ENCODE measurements around the gene ARID3C. TPM values are rescaled to one million over a fixed set of nuclear protein-coding genes. Genes with fewer than 3 reads are reported as not detected.
A peak's percentile ranks its signal among the peaks of the same experiment; 100 is the strongest.

ARID3C gene
- total RNA-seq, 1 experiment from 2014 or later = 0.33 TPM

- ChIA-PET POLR2A (no interaction called here), CTCF (interaction anchor here (0.6 kb wide), 1 partner anchor 30 kb away, joined by 9 read pairs; no protein-coding TSS in a partner anchor)
- intact Hi-C loops (cut with micrococcal nuclease; ENCODE audit: unreplicated experiment) (no loop called here), in situ Hi-C loops (cut with HindIII; ENCODE audit: low pct_unique_long_range_greater_than_20kb, low sequenced_read_pairs) (no loop called here)
- no TSS peak for BruUV-seq (replicated peaks)
- ATAC-seq (no peak), DNase-seq (ENCODE audit: low read depth, low spot score) (no peak)
- no peaks in the 10 kb centered on the region for H3K9me3 ChIP-seq (ENCODE audit: control insufficient read depth, insufficient read depth, low read depth, low read length)
- no peak for TF ChIP-seq SIN3A (IDR thresholded peaks at IDR 0.05; ENCODE audit: borderline replicate concordance, insufficient read depth, low read depth, low read length)
- no peak for TF ChIP-seq CTCF (IDR thresholded peaks at IDR 0.05)
- no peak for TF ChIP-seq REST (IDR thresholded peaks at IDR 0.05; ENCODE audit: insufficient read depth in 1 of 2, low read depth in 2 of 2, low read length in 1 of 2)
- no peak for TF ChIP-seq TCF7L2 (IDR thresholded peaks at IDR 0.05; ENCODE audit: low read depth, low read length)
- TF ChIP-seq POLR2AphosphoS5 (IDR thresholded peaks at IDR 0.05; ENCODE audit: low read depth, low read length) = no peak
- peaks cover 8% of the 10 kb centered on the region; the same call in 1 of the 2 replicates for H3K4me1 ChIP-seq (ENCODE audit: control insufficient read depth, insufficient read depth, low read length)
- H3K27ac ChIP-seq (ENCODE audit: low read length) = no peak within 1 kb of the TSS
- no peaks in the 10 kb centered on the region for H3K27me3 ChIP-seq (ENCODE audit: control insufficient read depth, insufficient read depth, low read length)
- no peaks in the 10 kb centered on the region for H3K36me3 ChIP-seq (ENCODE audit: control insufficient read depth, insufficient read depth, low read length)
- no peak within 1 kb of the TSS for H3K4me3 ChIP-seq (ENCODE audit: low read depth in 2 of 2, low read length in 2 of 2)
Measured at GRCh38 chr9:34662526-34663302, 33.8 kb upstream of the ARID3C start, which contains the start of gene CCL27. Gene CCL27 (minus strand): TSS chr9:34662657. CDS start chr9:34662633, 24 bp downstream.

- in situ Hi-C loops (cut with HindIII; ENCODE audit: low pct_unique_long_range_greater_than_20kb, low sequenced_read_pairs) (no loop called here), intact Hi-C loops (cut with micrococcal nuclease; ENCODE audit: unreplicated experiment) (no loop called here)
- Histone ChIP-seq H3K27ac (ENCODE audit: low read length) (no peak overlapping the region), H3K4me1 (ENCODE audit: control insufficient read depth, insufficient read depth, low read length) (peaks cover 8% of the 10 kb centered on the region; the same call in 1 of the 2 replicates), H3K4me3 (ENCODE audit: low read depth in 2 of 2, low read length in 2 of 2) (no peak overlapping the region), H3K27me3 (ENCODE audit: control insufficient read depth, insufficient read depth, low read length) (no peaks in the 10 kb centered on the region), H3K36me3 (ENCODE audit: control insufficient read depth, insufficient read depth, low read length) (no peaks in the 10 kb centered on the region), H3K9me3 (ENCODE audit: control insufficient read depth, insufficient read depth, low read depth, low read length) (no peaks in the 10 kb centered on the region)
- ChIA-PET CTCF (interaction anchor here (1.9 kb wide), 1 partner anchor 13 kb away, joined by 4 read pairs; the partner anchor contains the start of gene GALT), POLR2A (no interaction called here)
- DNase-seq (ENCODE audit: low read depth, low spot score) (no peak), ATAC-seq (peak; percentile 19; the same call in 1 of the 2 replicates)
- no TSS peak for BruUV-seq (replicated peaks)
- no peak for TF ChIP-seq CTCF (IDR thresholded peaks at IDR 0.05)
- no peak for TF ChIP-seq POLR2AphosphoS5 (IDR thresholded peaks at IDR 0.05; ENCODE audit: low read depth, low read length)
- no peak for TF ChIP-seq REST (IDR thresholded peaks at IDR 0.05; ENCODE audit: insufficient read depth in 1 of 2, low read depth in 2 of 2, low read length in 1 of 2)
- no peak for TF ChIP-seq TCF7L2 (IDR thresholded peaks at IDR 0.05; ENCODE audit: low read depth, low read length)
- TF ChIP-seq SIN3A (IDR thresholded peaks at IDR 0.05; ENCODE audit: borderline replicate concordance, insufficient read depth, low read depth, low read length) = no peak
Measured at GRCh38 chr9:34659592-34660253, 30.9 kb upstream of the ARID3C start.
